Measurements from ENCODE around the gene CEP104. TPM values are rescaled to one million over a fixed set of nuclear protein-coding genes. Genes with fewer than 3 reads are reported as not detected.

The CEP104 gene
- total RNA-seq, 1 experiment from 2014 or later, result 50.8 TPM

DNA sequence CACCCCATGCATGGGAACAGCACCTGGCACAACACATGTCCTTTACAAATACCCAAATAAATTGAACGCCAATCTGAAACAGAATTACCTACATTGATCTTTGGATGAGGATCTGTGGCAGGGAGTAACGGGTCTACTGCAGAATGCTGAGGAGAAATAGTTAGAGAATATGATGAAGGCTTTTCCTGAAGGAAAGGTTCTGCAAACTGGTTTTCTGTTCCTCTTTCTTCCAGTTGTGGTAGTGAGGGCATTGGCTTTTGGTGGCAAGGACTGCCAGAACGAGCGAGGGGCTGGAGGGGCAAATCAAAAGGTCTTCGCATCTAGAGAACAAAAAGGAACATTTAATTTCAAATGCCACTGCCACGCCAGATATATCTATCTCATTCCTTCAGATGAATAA lies 19.8 kb downstream of the CEP104 start:
- TF ChIP-seq, protein P1, sequence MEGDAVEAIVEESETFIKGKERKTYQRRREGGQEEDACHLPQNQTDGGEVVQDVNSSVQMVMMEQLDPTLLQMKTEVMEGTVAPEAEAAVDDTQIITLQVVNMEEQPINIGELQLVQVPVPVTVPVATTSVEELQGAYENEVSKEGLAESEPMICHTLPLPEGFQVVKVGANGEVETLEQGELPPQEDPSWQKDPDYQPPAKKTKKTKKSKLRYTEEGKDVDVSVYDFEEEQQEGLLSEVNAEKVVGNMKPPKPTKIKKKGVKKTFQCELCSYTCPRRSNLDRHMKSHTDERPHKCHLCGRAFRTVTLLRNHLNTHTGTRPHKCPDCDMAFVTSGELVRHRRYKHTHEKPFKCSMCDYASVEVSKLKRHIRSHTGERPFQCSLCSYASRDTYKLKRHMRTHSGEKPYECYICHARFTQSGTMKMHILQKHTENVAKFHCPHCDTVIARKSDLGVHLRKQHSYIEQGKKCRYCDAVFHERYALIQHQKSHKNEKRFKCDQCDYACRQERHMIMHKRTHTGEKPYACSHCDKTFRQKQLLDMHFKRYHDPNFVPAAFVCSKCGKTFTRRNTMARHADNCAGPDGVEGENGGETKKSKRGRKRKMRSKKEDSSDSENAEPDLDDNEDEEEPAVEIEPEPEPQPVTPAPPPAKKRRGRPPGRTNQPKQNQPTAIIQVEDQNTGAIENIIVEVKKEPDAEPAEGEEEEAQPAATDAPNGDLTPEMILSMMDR (conservative IDR thresholded peaks at IDR 0.05; ENCODE audit: low read depth, low read length), result no peak
- no peak for TF ChIP-seq EZH2 (IDR thresholded peaks at IDR 0.05; ENCODE audit: borderline replicate concordance, low read depth, low read length, poor library complexity, severe bottlenecking)
- H3K27ac ChIP-seq (ENCODE audit: low read depth, low read length, poor library complexity, severe bottlenecking), result no peak overlapping the region
- H3K36me3 ChIP-seq (ENCODE audit: insufficient read depth, low read length, poor library complexity, severe bottlenecking), result peaks cover 9% of the 10 kb centered on the region
- no peaks in the 10 kb centered on the region for H3K27me3 ChIP-seq (replicated peaks; ENCODE audit: insufficient read depth, low read depth, low read length, poor library complexity)
- POLR2A ChIA-PET (ENCODE audit: low non-redundant PET), result no interaction called here
- no peak for DNase-seq (ENCODE audit: low spot score)
- H3K9me3 ChIP-seq (ENCODE audit: low read depth, low read length, poor library complexity, severe bottlenecking), result no peaks in the 10 kb centered on the region
- no peak overlapping the region for H3K4me3 ChIP-seq (ENCODE audit: low read depth, low read length, poor library complexity, severe bottlenecking)
- CTCF ChIA-PET, result no interaction called here
- BruUV-seq (replicated peaks), result no TSS peak
- intact Hi-C loops (cut with micrococcal nuclease; ENCODE audit: unreplicated experiment), result no loop called here
- H3K4me1 ChIP-seq (ENCODE audit: insufficient read depth, low read length, poor library complexity, severe bottlenecking), result no peaks in the 10 kb centered on the region

DNA sequence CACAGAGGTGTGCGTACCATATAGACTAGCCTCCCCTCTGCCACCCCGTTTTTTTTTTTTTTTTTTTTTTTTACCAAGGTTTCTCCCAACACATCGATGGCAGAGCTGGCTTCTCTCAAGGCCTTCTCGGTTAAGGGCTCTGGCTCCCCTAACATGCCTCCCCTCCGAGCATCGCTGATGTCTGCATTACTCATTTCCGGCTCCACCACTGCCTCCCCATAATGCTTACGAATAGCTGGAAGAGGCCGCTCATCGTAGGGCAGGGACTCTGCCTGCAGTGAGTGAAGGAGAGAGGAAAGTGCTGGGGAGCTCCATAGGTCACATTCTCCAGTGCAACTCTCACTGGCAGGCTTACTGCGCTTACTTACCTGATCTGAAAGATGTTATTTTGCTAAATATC lies 20.6 kb downstream of the CEP104 start:
- TF ChIP-seq, protein P1 (conservative IDR thresholded peaks at IDR 0.05; ENCODE audit: low read depth, low read length), result no peak
- no peak for TF ChIP-seq EZH2 (IDR thresholded peaks at IDR 0.05; ENCODE audit: borderline replicate concordance, low read depth, low read length, poor library complexity, severe bottlenecking)
- intact Hi-C loops (cut with micrococcal nuclease; ENCODE audit: unreplicated experiment), result no loop called here
- Histone ChIP-seq H3K27me3 (replicated peaks; ENCODE audit: insufficient read depth, low read depth, low read length, poor library complexity) (no peaks in the 10 kb centered on the region), H3K4me1 (ENCODE audit: insufficient read depth, low read length, poor library complexity, severe bottlenecking) (no peaks in the 10 kb centered on the region), H3K27ac (ENCODE audit: low read depth, low read length, poor library complexity, severe bottlenecking) (no peak overlapping the region), H3K36me3 (ENCODE audit: insufficient read depth, low read length, poor library complexity, severe bottlenecking) (peaks cover 9% of the 10 kb centered on the region), H3K9me3 (ENCODE audit: low read depth, low read length, poor library complexity, severe bottlenecking) (no peaks in the 10 kb centered on the region), H3K4me3 (ENCODE audit: low read depth, low read length, poor library complexity, severe bottlenecking) (no peak overlapping the region)
- DNase-seq (ENCODE audit: low spot score), result no peak
- ChIA-PET CTCF (no interaction called here), POLR2A (ENCODE audit: low non-redundant PET) (no interaction called here)
- no TSS peak for BruUV-seq (replicated peaks)

DNA sequence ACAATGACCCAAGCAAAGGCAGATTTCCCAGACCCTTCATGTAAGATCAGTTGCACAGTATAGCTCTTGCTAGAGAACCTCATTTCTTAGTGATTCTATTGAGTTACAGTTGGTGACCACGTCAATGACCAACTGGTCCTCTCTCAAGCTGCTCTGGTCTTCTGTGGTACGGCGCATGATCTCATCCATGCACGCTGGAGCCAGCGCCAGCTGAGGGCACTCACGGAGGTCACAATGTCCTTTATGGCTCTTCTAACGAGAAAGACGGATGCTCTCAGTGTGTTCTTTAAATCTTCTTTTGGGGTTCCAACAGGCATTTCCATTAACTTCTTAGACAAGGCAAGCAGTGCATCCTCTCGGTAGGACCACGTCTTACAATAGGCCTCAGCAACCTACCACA lies 22.3 kb downstream of the CEP104 start:
- ChIA-PET POLR2A (ENCODE audit: low non-redundant PET) (no interaction called here), CTCF (no interaction called here)
- Histone ChIP-seq H3K4me3 (ENCODE audit: low read depth, low read length, poor library complexity, severe bottlenecking) (no peak overlapping the region), H3K4me1 (ENCODE audit: insufficient read depth, low read length, poor library complexity, severe bottlenecking) (no peaks in the 10 kb centered on the region), H3K27ac (ENCODE audit: low read depth, low read length, poor library complexity, severe bottlenecking) (no peak overlapping the region), H3K36me3 (ENCODE audit: insufficient read depth, low read length, poor library complexity, severe bottlenecking) (peaks cover 9% of the 10 kb centered on the region), H3K27me3 (replicated peaks; ENCODE audit: insufficient read depth, low read depth, low read length, poor library complexity) (no peaks in the 10 kb centered on the region), H3K9me3 (ENCODE audit: low read depth, low read length, poor library complexity, severe bottlenecking) (no peaks in the 10 kb centered on the region)
- BruUV-seq (replicated peaks), result no TSS peak
- intact Hi-C loops (cut with micrococcal nuclease; ENCODE audit: unreplicated experiment), result no loop called here
- TF ChIP-seq EZH2 (IDR thresholded peaks at IDR 0.05; ENCODE audit: borderline replicate concordance, low read depth, low read length, poor library complexity, severe bottlenecking), result no peak
- TF ChIP-seq, protein P1 (conservative IDR thresholded peaks at IDR 0.05; ENCODE audit: low read depth, low read length), result no peak
- DNase-seq (ENCODE audit: low spot score), result no peak
